Neural progenitor cell (in vitro differentiated cells): ENCODE data around the gene EZR. TPM values are rescaled to one million over a fixed set of nuclear protein-coding genes. Genes with fewer than 3 reads are reported as not detected.

Experiments
- DNase-seq: peaks from one replicate; pipeline ENCODE4 v3.0.0-alpha.2; 2016; ENCODE audit warnings: low spot score
- H2AFZ ChIP-seq: fragments of 200-600 bp; sonication (generic); replicated peaks from 2 replicates; pipeline ENCODE4 v1.6.1; 2016; ENCODE audit warnings: antibody characterized with exemption
- H3F3A ChIP-seq: fragments of 200-600 bp; sonication (generic); 2 replicates; pipeline ENCODE4 v1.6.1; 2016; ENCODE audit warnings: antibody characterized with exemption, low read depth
- H3K27ac ChIP-seq: fragments of 200-600 bp; sonication (generic); 2 replicates; pipeline ENCODE4 v1.5.1; 2016; ENCODE audit warnings: mild to moderate bottlenecking
- H3K27me3 ChIP-seq: fragments of 200-600 bp; sonication (generic); 2 replicates; pipeline ENCODE4 v1.6.1; 2016; ENCODE audit warnings: mild to moderate bottlenecking, moderate library complexity
- H3K36me3 ChIP-seq: fragments of 200-600 bp; sonication (generic); 2 replicates; pipeline ENCODE4 v1.5.1; 2016
- H3K4me1 ChIP-seq: fragments of 200-600 bp; sonication (generic); 2 replicates; pipeline ENCODE4 v1.6.1; 2016; ENCODE audit warnings: mixed run types
- H3K4me2 ChIP-seq: fragments of 200-600 bp; sonication (generic); 2 replicates; pipeline ENCODE4 v1.6.1; 2016
- H3K4me3 ChIP-seq: fragments of 200-600 bp; sonication (generic); 2 replicates; pipeline ENCODE4 v1.5.1; 2016
- H3K79me2 ChIP-seq: fragments of 200-600 bp; sonication (generic); 2 replicates; pipeline ENCODE4 v1.6.1; 2016; ENCODE audit warnings: low read depth
- H3K9ac ChIP-seq: fragments of 200-600 bp; sonication (generic); 2 replicates; pipeline ENCODE4 v1.6.1; 2016
- H3K9me3 ChIP-seq: fragments of 200-600 bp; sonication (generic); 2 replicates; pipeline ENCODE4 v1.5.1; 2016; ENCODE audit warnings: low read depth
- H4K20me1 ChIP-seq: fragments of 200-600 bp; sonication (generic); 2 replicates; pipeline ENCODE4 v1.6.1; 2016; ENCODE audit warnings: low read depth
- H3K27ac Mint-ChIP-seq: 3 replicates; pipeline ENCODE4 v1.8.0; 2021; ENCODE audit warnings: mixed read lengths
- H3K27me3 Mint-ChIP-seq: 2 replicates; pipeline ENCODE4 v1.8.0; 2022; ENCODE audit warnings: low read depth, mild to moderate bottlenecking, inconsistent platforms, moderate library complexity, mixed read lengths; ENCODE audit not compliant: insufficient read depth
- H3K36me3 Mint-ChIP-seq: 3 replicates; pipeline ENCODE4 v1.8.0; 2021; ENCODE audit warnings: mixed read lengths
- H3K4me1 Mint-ChIP-seq: 3 replicates; pipeline ENCODE4 v1.8.0; 2021; ENCODE audit warnings: mixed read lengths
- H3K4me3 Mint-ChIP-seq: 3 replicates; pipeline ENCODE4 v1.8.0; 2021; ENCODE audit warnings: mild to moderate bottlenecking, moderate library complexity, mixed read lengths
- H3K9me3 Mint-ChIP-seq: 3 replicates; pipeline ENCODE4 v1.8.0; 2020; ENCODE audit warnings: mixed read lengths
- EZH2 ChIP-seq: fragments of 200-600 bp; sonication (generic); IDR thresholded peaks from 2 replicates; pipeline ENCODE4 v1.6.1; 2017; ENCODE audit warnings: antibody characterized with exemption, mild to moderate bottlenecking, moderate library complexity
- EZH2phosphoT487 ChIP-seq: fragments of 200-600 bp; sonication (generic); IDR thresholded peaks from 2 replicates; pipeline ENCODE4 v1.6.1; 2017; ENCODE audit warnings: antibody characterized with exemption
- total RNA-seq: library from RNA; depleted of rRNA; stranded (reverse); fragments of >200 nt; gene quantifications from 2 replicates; pipeline ENCODE4 v1.2.3, GENCODE V29; 2015; ENCODE audit warnings: low replicate concordance
- TF ChIP-seq, protein P1 (sequence below): fragments of 200-600 bp; sonication (generic); IDR thresholded peaks from 2 replicates; pipeline ENCODE4 v1.5.1; 2017; ENCODE audit warnings: antibody characterized with exemption, mild to moderate bottlenecking

Gene EZR
- total RNA-seq, 1 donor from 2014 or later = 52.0 TPM

DNA sequence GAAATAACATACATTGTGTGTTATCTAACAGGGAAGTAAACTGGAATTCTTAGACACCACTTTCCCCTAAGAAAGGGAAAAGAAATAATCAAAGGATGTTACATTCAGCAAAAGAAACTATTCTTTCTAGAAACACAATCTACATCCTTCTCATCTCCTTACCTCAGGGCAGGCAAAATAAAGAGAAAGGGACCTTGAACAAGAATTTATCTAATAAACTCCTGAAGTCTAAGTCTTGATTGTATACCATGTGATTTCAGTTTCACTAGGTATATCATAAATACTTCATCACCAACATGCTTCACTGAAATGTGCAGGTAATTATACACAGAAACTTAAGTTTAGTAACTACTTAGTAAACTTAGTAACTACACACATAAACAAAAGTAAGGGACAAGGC is 15.0 kb downstream of the EZR start:
- H3K36me3 Mint-ChIP-seq = peaks cover 28% of the 10 kb centered on the region
- Histone ChIP-seq H3K79me2 (peaks cover 96% of the 10 kb centered on the region), H3K4me1 (no peaks in the 10 kb centered on the region), H3K27me3 (no peaks in the 10 kb centered on the region), H3K9me3 (no peaks in the 10 kb centered on the region), H3K27ac (no peak overlapping the region), H2AFZ (no peak overlapping the region), H3K9ac (no peak overlapping the region), H3K4me2 (no peak overlapping the region), H3F3A (no peaks in the 10 kb centered on the region), H3K4me3 (no peak overlapping the region), H3K36me3 (no peaks in the 10 kb centered on the region), H4K20me1 (peaks cover 77% of the 10 kb centered on the region)
- H3K4me1 Mint-ChIP-seq = peaks cover 38% of the 10 kb centered on the region
- DNase-seq = no peak
- no peak overlapping the region for H3K4me3 Mint-ChIP-seq
- no peak for TF ChIP-seq EZH2
- TF ChIP-seq, protein P1, sequence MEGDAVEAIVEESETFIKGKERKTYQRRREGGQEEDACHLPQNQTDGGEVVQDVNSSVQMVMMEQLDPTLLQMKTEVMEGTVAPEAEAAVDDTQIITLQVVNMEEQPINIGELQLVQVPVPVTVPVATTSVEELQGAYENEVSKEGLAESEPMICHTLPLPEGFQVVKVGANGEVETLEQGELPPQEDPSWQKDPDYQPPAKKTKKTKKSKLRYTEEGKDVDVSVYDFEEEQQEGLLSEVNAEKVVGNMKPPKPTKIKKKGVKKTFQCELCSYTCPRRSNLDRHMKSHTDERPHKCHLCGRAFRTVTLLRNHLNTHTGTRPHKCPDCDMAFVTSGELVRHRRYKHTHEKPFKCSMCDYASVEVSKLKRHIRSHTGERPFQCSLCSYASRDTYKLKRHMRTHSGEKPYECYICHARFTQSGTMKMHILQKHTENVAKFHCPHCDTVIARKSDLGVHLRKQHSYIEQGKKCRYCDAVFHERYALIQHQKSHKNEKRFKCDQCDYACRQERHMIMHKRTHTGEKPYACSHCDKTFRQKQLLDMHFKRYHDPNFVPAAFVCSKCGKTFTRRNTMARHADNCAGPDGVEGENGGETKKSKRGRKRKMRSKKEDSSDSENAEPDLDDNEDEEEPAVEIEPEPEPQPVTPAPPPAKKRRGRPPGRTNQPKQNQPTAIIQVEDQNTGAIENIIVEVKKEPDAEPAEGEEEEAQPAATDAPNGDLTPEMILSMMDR = no peak
- TF ChIP-seq EZH2phosphoT487 = no peak
- H3K27me3 Mint-ChIP-seq = peaks cover 2% of the 10 kb centered on the region
- peaks cover 2% of the 10 kb centered on the region for H3K9me3 Mint-ChIP-seq
- no peak overlapping the region for H3K27ac Mint-ChIP-seq

DNA sequence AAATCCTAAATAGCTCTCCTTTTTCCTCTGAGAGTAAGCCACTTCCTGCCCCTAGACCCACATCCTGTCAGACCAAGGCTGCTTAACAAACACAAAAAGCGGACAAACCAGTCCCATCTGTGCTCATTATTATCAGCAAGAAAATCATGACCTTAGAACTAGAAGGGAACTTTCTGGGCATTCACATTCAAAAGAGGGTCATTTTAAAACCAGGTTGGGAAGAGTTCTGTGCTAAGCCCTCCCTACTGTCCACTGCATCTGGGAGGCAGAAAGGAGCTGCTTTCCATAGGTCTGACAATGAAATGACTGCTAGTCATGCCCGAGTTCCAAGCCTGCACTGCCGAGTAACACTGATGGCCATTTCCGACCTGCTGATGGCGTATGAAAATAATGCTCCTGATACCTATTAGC is 15.4 kb downstream of the EZR start:
- Histone ChIP-seq H3K9me3 (no peaks in the 10 kb centered on the region), H3K27ac (no peak overlapping the region), H2AFZ (no peak overlapping the region), H4K20me1 (peaks cover 77% of the 10 kb centered on the region), H3K4me2 (no peak overlapping the region), H3K79me2 (peaks cover 96% of the 10 kb centered on the region), H3K27me3 (no peaks in the 10 kb centered on the region), H3K4me1 (no peaks in the 10 kb centered on the region), H3K4me3 (no peak overlapping the region), H3F3A (no peaks in the 10 kb centered on the region), H3K36me3 (no peaks in the 10 kb centered on the region), H3K9ac (no peak overlapping the region)
- Mint-ChIP-seq H3K4me3 (no peak overlapping the region), H3K27me3 (peaks cover 4% of the 10 kb centered on the region), H3K9me3 (peaks cover 2% of the 10 kb centered on the region), H3K36me3 (peaks cover 28% of the 10 kb centered on the region), H3K27ac (peak overlapping the region; percentile 21), H3K4me1 (peaks cover 43% of the 10 kb centered on the region)
- TF ChIP-seq, protein P1 = no peak
- TF ChIP-seq EZH2 (no peak), EZH2phosphoT487 (no peak)
- peak; percentile 7 for DNase-seq

DNA sequence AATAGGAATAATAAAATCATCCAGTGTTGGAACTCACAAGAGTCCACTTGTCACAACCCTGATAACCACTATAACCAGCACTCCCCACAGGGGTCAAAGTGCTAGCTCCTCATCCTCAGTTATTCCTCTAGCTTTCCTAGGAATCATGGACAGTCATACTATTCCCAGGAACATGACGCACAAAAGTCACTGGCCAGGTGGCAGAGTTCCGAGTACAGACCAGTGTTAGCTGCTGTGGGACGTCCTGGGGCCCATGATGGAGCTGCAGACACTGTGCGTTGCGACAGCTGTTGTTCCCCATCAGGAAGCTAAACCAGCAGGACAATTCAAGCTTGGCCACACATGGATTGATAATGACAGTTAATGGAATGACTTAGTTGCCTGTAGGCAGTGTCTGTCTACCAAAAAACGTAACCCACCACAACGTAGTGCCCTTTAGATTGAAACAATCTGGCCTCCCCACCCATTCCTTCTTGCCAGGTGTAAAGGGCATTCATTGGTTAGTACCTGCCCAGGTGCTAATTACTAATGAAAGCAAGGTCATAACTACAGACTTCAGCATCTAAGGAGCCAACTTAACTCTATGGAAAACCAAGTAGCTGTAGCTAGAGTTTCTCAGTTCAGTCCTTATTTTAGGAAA is 17.4 kb downstream of the EZR start:
- Histone ChIP-seq H3F3A (no peaks in the 10 kb centered on the region), H3K4me2 (no peak overlapping the region), H3K9ac (no peak overlapping the region), H3K36me3 (no peaks in the 10 kb centered on the region), H2AFZ (no peak overlapping the region), H3K79me2 (peaks cover 96% of the 10 kb centered on the region), H4K20me1 (peaks cover 78% of the 10 kb centered on the region), H3K9me3 (no peaks in the 10 kb centered on the region), H3K4me1 (no peaks in the 10 kb centered on the region), H3K27ac (no peak overlapping the region), H3K27me3 (no peaks in the 10 kb centered on the region), H3K4me3 (no peak overlapping the region)
- H3K27me3 Mint-ChIP-seq = peaks cover 4% of the 10 kb centered on the region
- peaks cover 52% of the 10 kb centered on the region for H3K4me1 Mint-ChIP-seq
- TF ChIP-seq EZH2 = no peak
- TF ChIP-seq, protein P1 = no peak
- TF ChIP-seq EZH2phosphoT487 = no peak
- no peak overlapping the region for H3K4me3 Mint-ChIP-seq
- H3K36me3 Mint-ChIP-seq = peaks cover 14% of the 10 kb centered on the region
- H3K27ac Mint-ChIP-seq = no peak overlapping the region
- no peaks in the 10 kb centered on the region for H3K9me3 Mint-ChIP-seq
- peak; percentile 8 for DNase-seq
